GM18520 (cell line): ENCODE measurements around the gene SPAG16.

ENCODE experiments used
- ATAC-seq: cut with Tn5 transposase; IDR thresholded peaks from one replicate; pipeline ENCODE4 v1.9.1; 2021; ENCODE audit not compliant: unreplicated experiment

The SPAG16 gene

DNA sequence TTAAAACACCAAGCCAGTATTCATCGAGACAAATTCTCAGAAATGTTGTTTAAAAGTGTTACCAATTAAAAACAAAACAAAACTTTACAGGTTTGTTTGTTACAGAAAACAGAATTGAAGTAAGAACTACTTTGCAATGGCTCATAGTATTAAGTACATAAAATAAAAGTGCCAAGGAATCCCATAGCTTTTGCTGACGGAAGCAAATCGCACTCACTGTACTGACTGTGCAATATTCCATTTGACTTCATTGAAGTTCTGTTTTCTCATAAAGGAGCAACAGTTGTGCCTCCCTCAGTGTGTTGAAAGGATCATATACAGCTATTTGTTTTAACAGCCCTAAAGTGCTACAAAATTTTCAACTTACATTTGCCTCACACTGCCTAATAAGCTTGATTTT, 507.8 kb downstream of the SPAG16 start:
- ATAC-seq = no peak

- ATAC-seq = no peak
Observed at GRCh38 chr2:213806125-213806726, 522.0 kb downstream of the SPAG16 start.

GRCh38 chr2:213816583-213816982, 532.3 kb downstream of the SPAG16 start:
- no peak for ATAC-seq

DNA sequence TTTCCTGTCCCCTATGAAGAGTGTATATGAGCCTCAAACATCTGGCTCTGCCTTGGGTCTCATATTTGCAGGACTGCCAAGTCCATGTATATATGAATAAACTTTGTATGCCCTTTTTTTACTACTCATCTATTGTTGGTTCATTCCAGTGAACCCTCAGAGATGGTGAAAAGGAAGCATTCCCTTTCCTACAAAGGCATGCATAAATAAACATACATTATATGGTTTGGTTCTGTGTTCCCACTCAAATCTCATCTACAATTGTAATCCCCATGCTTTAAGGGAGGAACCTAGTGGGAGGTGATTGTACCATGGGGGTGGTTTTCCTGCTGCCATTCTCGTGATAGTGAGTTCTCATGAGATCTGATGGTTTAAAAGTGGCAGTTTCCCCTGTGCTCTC, 534.2 kb downstream of the SPAG16 start:
- no peak for ATAC-seq

GRCh38 chr2:213834331-213834730, 550.1 kb downstream of the SPAG16 start:
- ATAC-seq = no peak

GRCh38 chr2:213834746-213835145, 550.5 kb downstream of the SPAG16 start:
- ATAC-seq = no peak

DNA sequence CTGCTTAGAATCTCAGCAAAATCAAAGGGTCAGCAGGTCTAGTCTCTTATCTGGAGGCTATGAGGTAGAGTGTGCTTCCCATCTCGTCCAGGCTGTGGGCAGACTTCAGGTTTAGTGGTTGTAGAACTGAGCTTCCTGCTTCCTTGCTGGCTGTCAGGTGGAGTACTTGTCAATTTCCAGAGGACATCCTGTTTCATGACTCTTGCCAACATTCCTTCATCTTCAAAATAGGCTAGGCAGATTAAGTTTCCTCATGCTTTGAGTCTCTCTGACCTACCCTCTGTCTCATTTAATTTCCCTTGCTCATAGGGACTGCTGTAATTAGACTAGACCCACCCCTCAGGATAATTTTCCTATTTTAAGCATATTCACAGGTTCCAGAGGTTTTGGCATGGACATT, 562.6 kb downstream of the SPAG16 start:
- no peak for ATAC-seq

- ATAC-seq = no peak
Observed at GRCh38 chr2:213847316-213847715, 563.1 kb downstream of the SPAG16 start.

DNA sequence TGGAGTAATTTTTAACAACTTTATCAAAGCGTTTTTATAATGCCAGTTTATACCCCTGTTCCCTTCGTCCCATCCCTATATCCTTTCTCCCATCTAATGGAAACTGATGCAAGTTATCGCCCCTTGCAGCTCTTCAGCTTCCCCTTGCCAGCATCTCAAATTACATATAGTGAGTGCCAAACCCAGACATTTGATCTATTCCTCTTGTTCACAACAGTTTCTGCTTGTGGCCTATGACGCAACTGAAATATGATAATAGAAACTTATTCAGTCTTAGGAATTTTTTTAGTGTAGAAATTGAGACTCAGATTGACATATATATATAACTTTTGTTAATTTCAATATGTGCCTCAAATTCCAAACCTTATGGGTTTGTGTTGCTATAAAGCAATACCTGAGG, 564.4 kb downstream of the SPAG16 start:
- ATAC-seq = no peak

DNA sequence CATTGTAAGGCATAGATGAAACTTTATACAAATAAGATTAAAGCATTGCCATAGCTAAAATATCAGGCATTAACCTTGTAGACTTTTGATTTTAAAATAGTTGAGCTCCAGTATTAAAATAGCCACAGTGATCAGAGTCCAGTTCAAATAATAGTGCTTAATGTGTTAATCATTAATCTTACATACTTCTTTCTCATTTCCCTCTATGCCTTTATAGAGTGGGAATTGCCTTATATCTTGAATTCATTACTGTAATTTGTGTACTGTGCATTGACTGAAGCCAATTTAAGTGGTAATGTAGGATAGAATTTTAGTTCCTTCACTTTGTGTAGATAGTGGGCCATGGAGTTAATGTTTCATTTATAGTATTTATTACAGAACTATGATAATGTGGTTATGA, 577.4 kb downstream of the SPAG16 start:
- ATAC-seq = no peak

- no peak for ATAC-seq
Observed at GRCh38 chr2:213862407-213863076, 578.3 kb downstream of the SPAG16 start.

- ATAC-seq = no peak
Observed at GRCh38 chr2:213863541-213863940, 579.3 kb downstream of the SPAG16 start.

- ATAC-seq = no peak
Observed at GRCh38 chr2:213868526-213868925, 584.3 kb downstream of the SPAG16 start.

- ATAC-seq = no peak
Observed at GRCh38 chr2:213885485-213885884, 601.2 kb downstream of the SPAG16 start.

- ATAC-seq = no peak
Observed at GRCh38 chr2:213914510-213914909, 630.2 kb downstream of the SPAG16 start.

GRCh38 chr2:213920014-213920413, 635.8 kb downstream of the SPAG16 start:
- no peak for ATAC-seq

GRCh38 chr2:213923543-213923942, 639.3 kb downstream of the SPAG16 start:
- ATAC-seq = no peak

DNA sequence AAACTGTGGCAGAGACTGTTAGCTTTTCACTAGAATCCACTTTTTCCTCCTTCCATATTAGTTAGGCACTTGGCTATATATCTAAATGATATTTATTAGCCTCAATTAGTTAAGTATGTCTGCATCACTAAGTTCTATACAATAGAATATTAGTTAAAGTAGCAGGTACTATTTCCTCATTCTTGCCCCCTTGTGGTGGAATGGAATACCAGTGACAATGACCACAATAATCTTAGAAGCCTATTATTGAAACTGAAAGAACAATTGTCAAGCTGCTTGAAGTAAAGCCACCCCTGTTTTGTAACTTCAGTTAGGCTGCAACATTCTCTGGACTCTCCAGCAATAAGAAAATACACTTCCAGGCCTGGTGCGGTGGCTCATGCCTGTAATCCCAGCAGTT, 650.3 kb downstream of the SPAG16 start:
- ATAC-seq = peak; percentile 94

GRCh38 chr2:213958086-213958485, 673.8 kb downstream of the SPAG16 start:
- no peak for ATAC-seq

GRCh38 chr2:213959589-213959988, 675.3 kb downstream of the SPAG16 start:
- no peak for ATAC-seq

- ATAC-seq = no peak
Observed at GRCh38 chr2:213971536-213971935, 687.3 kb downstream of the SPAG16 start.

- ATAC-seq = no peak
Observed at GRCh38 chr2:213980883-213981282, 696.6 kb downstream of the SPAG16 start.

DNA sequence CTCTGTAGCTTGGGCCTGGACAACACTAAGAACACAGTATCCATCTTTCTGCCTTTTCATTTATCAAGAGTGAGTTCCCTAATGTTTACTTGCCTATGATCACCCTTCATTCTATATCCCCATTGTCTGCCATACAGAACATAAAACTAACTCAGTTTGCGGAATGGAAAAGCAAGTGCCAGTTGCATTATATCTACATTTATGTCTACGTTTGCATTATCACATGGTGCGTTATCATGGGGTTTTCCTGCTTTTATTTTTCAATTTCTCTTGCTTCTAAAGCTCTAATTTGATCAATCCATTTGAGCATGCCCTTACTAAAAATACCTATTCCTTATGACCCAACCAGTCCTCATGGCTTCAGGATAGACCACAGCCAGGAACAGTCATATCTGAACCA, 704.9 kb downstream of the SPAG16 start:
- ATAC-seq = no peak
